ENCODE measurements around the gene FUT7. TPM values are rescaled to one million over a fixed set of nuclear protein-coding genes. Genes with fewer than 3 reads are reported as not detected.

The FUT7 gene
- total RNA-seq, 1 experiment from 2014 or later = not detected

DNA sequence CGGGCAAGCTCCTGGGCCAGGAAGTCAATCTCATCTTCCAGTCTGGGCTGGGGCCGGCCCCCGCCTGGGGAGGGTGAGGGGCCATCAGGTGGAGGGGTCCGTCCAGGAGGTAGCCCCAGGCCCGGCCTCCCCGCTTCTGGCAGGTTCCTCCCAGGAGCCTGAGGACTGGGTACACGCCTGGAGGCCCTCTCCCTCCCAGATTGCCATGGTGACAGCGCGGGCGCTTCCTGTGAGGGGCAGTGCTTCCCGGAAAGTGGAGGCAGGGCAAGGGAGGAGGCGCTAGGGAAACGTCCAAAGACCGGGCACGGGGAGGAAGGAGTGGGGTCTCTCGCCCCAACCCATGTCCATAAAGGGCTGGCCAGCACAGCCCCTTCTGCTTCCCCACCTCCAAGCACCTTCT lies 9.2 kb upstream of the FUT7 start:
- H3K27me3 ChIP-seq (ENCODE audit: insufficient read depth, low read length) = no peaks in the 10 kb centered on the region
- H3K79me2 ChIP-seq (ENCODE audit: insufficient read depth, low read length) = peaks cover 24% of the 10 kb centered on the region; the same call in 1 of the 2 replicates
- H3K27ac ChIP-seq (ENCODE audit: low read depth, low read length) = no peak overlapping the region
- DNase-seq (ENCODE audit: low read depth, low spot score) = no peak
- no peaks in the 10 kb centered on the region for H3K9me2 ChIP-seq (ENCODE audit: insufficient read depth)
- BruUV-seq (replicated peaks) = no TSS peak
- H3K9ac ChIP-seq (ENCODE audit: low read length) = no peak overlapping the region
- no peak overlapping the region for H3K4me2 ChIP-seq (ENCODE audit: low read length)
- POLR2A ChIA-PET = no interaction called here
- no peak overlapping the region for H2AFZ ChIP-seq (ENCODE audit: low read depth, low read length, poor library complexity, severe bottlenecking)
- H4K20me1 ChIP-seq (ENCODE audit: insufficient read depth) = no peaks in the 10 kb centered on the region
- TF ChIP-seq, protein P1, sequence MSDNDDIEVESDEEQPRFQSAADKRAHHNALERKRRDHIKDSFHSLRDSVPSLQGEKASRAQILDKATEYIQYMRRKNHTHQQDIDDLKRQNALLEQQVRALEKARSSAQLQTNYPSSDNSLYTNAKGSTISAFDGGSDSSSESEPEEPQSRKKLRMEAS (IDR thresholded peaks at IDR 0.05) = no peak
- no peak for TF ChIP-seq TCF7L2 (IDR thresholded peaks at IDR 0.05; ENCODE audit: borderline replicate concordance, extremely low read depth, insufficient read depth, insufficient read length)
- TF ChIP-seq, protein P2, sequence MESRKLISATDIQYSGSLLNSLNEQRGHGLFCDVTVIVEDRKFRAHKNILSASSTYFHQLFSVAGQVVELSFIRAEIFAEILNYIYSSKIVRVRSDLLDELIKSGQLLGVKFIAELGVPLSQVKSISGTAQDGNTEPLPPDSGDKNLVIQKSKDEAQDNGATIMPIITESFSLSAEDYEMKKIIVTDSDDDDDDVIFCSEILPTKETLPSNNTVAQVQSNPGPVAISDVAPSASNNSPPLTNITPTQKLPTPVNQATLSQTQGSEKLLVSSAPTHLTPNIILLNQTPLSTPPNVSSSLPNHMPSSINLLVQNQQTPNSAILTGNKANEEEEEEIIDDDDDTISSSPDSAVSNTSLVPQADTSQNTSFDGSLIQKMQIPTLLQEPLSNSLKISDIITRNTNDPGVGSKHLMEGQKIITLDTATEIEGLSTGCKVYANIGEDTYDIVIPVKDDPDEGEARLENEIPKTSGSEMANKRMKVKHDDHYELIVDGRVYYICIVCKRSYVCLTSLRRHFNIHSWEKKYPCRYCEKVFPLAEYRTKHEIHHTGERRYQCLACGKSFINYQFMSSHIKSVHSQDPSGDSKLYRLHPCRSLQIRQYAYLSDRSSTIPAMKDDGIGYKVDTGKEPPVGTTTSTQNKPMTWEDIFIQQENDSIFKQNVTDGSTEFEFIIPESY (IDR thresholded peaks at IDR 0.05; ENCODE audit: extremely low read depth, insufficient replicate concordance, low read length) = no peak
- no peak for TF ChIP-seq YY1 (IDR thresholded peaks at IDR 0.05; ENCODE audit: extremely low read depth, insufficient replicate concordance, low read depth, low read length)
- TF ChIP-seq, protein P3, sequence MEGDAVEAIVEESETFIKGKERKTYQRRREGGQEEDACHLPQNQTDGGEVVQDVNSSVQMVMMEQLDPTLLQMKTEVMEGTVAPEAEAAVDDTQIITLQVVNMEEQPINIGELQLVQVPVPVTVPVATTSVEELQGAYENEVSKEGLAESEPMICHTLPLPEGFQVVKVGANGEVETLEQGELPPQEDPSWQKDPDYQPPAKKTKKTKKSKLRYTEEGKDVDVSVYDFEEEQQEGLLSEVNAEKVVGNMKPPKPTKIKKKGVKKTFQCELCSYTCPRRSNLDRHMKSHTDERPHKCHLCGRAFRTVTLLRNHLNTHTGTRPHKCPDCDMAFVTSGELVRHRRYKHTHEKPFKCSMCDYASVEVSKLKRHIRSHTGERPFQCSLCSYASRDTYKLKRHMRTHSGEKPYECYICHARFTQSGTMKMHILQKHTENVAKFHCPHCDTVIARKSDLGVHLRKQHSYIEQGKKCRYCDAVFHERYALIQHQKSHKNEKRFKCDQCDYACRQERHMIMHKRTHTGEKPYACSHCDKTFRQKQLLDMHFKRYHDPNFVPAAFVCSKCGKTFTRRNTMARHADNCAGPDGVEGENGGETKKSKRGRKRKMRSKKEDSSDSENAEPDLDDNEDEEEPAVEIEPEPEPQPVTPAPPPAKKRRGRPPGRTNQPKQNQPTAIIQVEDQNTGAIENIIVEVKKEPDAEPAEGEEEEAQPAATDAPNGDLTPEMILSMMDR (IDR thresholded peaks at IDR 0.05 in 2 of 3, conservative IDR thresholded peaks at IDR 0.05 in 1 of 3; ENCODE audit: borderline replicate concordance in 1 of 3, insufficient read depth in 1 of 3, low read depth in 2 of 3, low read length in 2 of 3) = no peak
- no peak for TF ChIP-seq EZH2phosphoT487 (IDR thresholded peaks at IDR 0.05; ENCODE audit: borderline replicate concordance)
- TF ChIP-seq, protein P4, sequence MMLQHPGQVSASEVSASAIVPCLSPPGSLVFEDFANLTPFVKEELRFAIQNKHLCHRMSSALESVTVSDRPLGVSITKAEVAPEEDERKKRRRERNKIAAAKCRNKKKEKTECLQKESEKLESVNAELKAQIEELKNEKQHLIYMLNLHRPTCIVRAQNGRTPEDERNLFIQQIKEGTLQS (IDR thresholded peaks at IDR 0.05) = no peak
- TF ChIP-seq POLR2AphosphoS5 (IDR thresholded peaks at IDR 0.05; ENCODE audit: low read depth, low read length) = no peak
- intact Hi-C loops (cut with micrococcal nuclease) = no loop called here
- peaks cover 3 to 7% of the 10 kb centered on the region in 2 experiments; a peak in 2 of 4 replicates for H3K36me3 ChIP-seq (ENCODE audit: control insufficient read depth in 1 of 2, insufficient read depth in 2 of 2, low read length in 2 of 2)
- CTCF ChIA-PET = no interaction called here
- peaks cover 12 to 23% of the 10 kb centered on the region in 2 experiments for H3K4me1 ChIP-seq (ENCODE audit: control insufficient read depth in 1 of 2, insufficient read depth in 2 of 2, low read length in 2 of 2)
- no peak for ATAC-seq
- H3K4me3 ChIP-seq (replicated peaks in 1 of 2; ENCODE audit: low read depth in 1 of 2, low read length in 2 of 2) = no peak overlapping the region
- RAD21 ChIA-PET (ENCODE audit: low non-redundant PET in 1 of 2, low total read pairs in 2 of 2, uncharacterized antibody in 2 of 2, unreplicated experiment in 2 of 2) = no interaction called here
- no peaks in the 10 kb centered on the region for H3K9me3 ChIP-seq (ENCODE audit: control insufficient read depth in 1 of 2, insufficient read depth in 1 of 2, low read depth in 1 of 2, low read length in 2 of 2)
